Fibroblast of the conjunctiva (primary cell): ENCODE data around the gene KRTAP4-3.
A peak's percentile ranks its signal among the peaks of the same experiment; 100 is the strongest.
"Not testable (repeated sequence)": the region's sequence is repeated elsewhere in the genome, so short reads cannot be mapped to it uniquely, and the experiment has no call there.

ENCODE experiments used
- DNase-seq: peaks from one replicate; pipeline ENCODE4 v3.0.0-alpha.2; 2010; ENCODE audit warnings: low read depth

The KRTAP4-3 gene

GRCh38 chr17:41151525-41151924, 16.5 kb downstream of the KRTAP4-3 start:
- DNase-seq: no peak

GRCh38 chr17:41150026-41150425, 18.0 kb downstream of the KRTAP4-3 start:
- DNase-seq: no peak

GRCh38 chr17:41149652-41149985, 18.4 kb downstream of the KRTAP4-3 start, which contains the start of gene KRTAP4-5:
Gene KRTAP4-5 (minus strand): TSS chr17:41149825. CDS start chr17:41149767, 58 bp downstream.
- DNase-seq: no peak

GRCh38 chr17:41148971-41149651, 18.9 kb downstream of the KRTAP4-3 start:
- not testable (repeated sequence) for DNase-seq

- DNase-seq: no peak
Measured at GRCh38 chr17:41147531-41148204, 20.4 kb downstream of the KRTAP4-3 start.

GRCh38 chr17:41145261-41145660, 22.8 kb downstream of the KRTAP4-3 start:
- DNase-seq: no peak

- DNase-seq: no peak
Measured at GRCh38 chr17:41144846-41145245, 23.2 kb downstream of the KRTAP4-3 start.

- no peak for DNase-seq
Measured at GRCh38 chr17:41141361-41141760, 26.7 kb downstream of the KRTAP4-3 start.

GRCh38 chr17:41140360-41141131, 27.5 kb downstream of the KRTAP4-3 start, which contains the start of gene KRTAP4-6:
Gene KRTAP4-6 (minus strand): TSS chr17:41140544. CDS start chr17:41140487, 57 bp downstream.
- DNase-seq: peak; percentile 10

- DNase-seq: not testable (repeated sequence)
Measured at GRCh38 chr17:41139865-41140264, 28.2 kb downstream of the KRTAP4-3 start.

- DNase-seq: no peak
Measured at GRCh38 chr17:41133880-41134735, 33.9 kb downstream of the KRTAP4-3 start.

- no peak for DNase-seq
Measured at GRCh38 chr17:41131979-41132378, 36.0 kb downstream of the KRTAP4-3 start.

GRCh38 chr17:41127371-41127770, 40.6 kb downstream of the KRTAP4-3 start:
- no peak for DNase-seq

- no peak for DNase-seq
Measured at GRCh38 chr17:41126412-41126811, 41.6 kb downstream of the KRTAP4-3 start.

- DNase-seq: no peak
Measured at GRCh38 chr17:41125064-41125463, 43.0 kb downstream of the KRTAP4-3 start.

- DNase-seq: not testable (repeated sequence)
Measured at GRCh38 chr17:41123991-41124371, 44.0 kb downstream of the KRTAP4-3 start, which contains the start of gene KRTAP4-12. Gene KRTAP4-12 (minus strand): TSS chr17:41124182. CDS start chr17:41124122, 60 bp downstream.

GRCh38 chr17:41123292-41123990, 44.6 kb downstream of the KRTAP4-3 start:
- not testable (repeated sequence) for DNase-seq

- DNase-seq: no peak
Measured at GRCh38 chr17:41121742-41122141, 46.3 kb downstream of the KRTAP4-3 start.

- DNase-seq: not testable (repeated sequence)
Measured at GRCh38 chr17:41119696-41120690, 48.0 kb downstream of the KRTAP4-3 start.

- no peak for DNase-seq
Measured at GRCh38 chr17:41118721-41119120, 49.3 kb downstream of the KRTAP4-3 start.
